ENCODE data around the gene FBN1.

Gene FBN1

GRCh38 chr15:48515500-48515899, 130.0 kb downstream of the FBN1 start:
- Histone ChIP-seq H3K27me3 (ENCODE audit: insufficient read depth, poor library complexity, severe bottlenecking) (no peaks in the 10 kb centered on the region), H3K9me3 (ENCODE audit: severe bottlenecking) (no peaks in the 10 kb centered on the region), H3K4me1 (ENCODE audit: insufficient read depth, poor library complexity, severe bottlenecking) (no peaks in the 10 kb centered on the region), H3K4me3 (ENCODE audit: severe bottlenecking) (no peak overlapping the region), H3K36me3 (ENCODE audit: low read depth) (no peaks in the 10 kb centered on the region; the same call in 1 of the 2 replicates), H3K27ac (ENCODE audit: poor library complexity, severe bottlenecking) (no peak overlapping the region)
- ATAC-seq (ENCODE audit: low read depth) (no peak), DNase-seq (ENCODE audit: low spot score) (no peak)
- TF ChIP-seq CTCF (IDR thresholded peaks at IDR 0.05; ENCODE audit: poor library complexity, severe bottlenecking): no peak

- ATAC-seq (ENCODE audit: low read depth) (no peak), DNase-seq (ENCODE audit: low spot score) (no peak)
- Histone ChIP-seq H3K4me3 (ENCODE audit: severe bottlenecking) (no peak overlapping the region), H3K36me3 (ENCODE audit: low read depth) (peaks cover 4% of the 10 kb centered on the region; the same call in 1 of the 2 replicates), H3K27ac (ENCODE audit: poor library complexity, severe bottlenecking) (no peak overlapping the region), H3K4me1 (ENCODE audit: insufficient read depth, poor library complexity, severe bottlenecking) (no peaks in the 10 kb centered on the region), H3K9me3 (ENCODE audit: severe bottlenecking) (no peaks in the 10 kb centered on the region), H3K27me3 (ENCODE audit: insufficient read depth, poor library complexity, severe bottlenecking) (no peaks in the 10 kb centered on the region)
- TF ChIP-seq CTCF (IDR thresholded peaks at IDR 0.05; ENCODE audit: poor library complexity, severe bottlenecking): no peak
Observed at GRCh38 chr15:48514103-48514816, 131.2 kb downstream of the FBN1 start.

- H3K27me3 ChIP-seq (ENCODE audit: insufficient read depth, poor library complexity, severe bottlenecking): no peaks in the 10 kb centered on the region
- peaks cover 4% of the 10 kb centered on the region; the same call in 1 of the 2 replicates for H3K36me3 ChIP-seq (ENCODE audit: low read depth)
- no peak for TF ChIP-seq CTCF (IDR thresholded peaks at IDR 0.05; ENCODE audit: poor library complexity, severe bottlenecking)
- no peaks in the 10 kb centered on the region for H3K9me3 ChIP-seq (ENCODE audit: severe bottlenecking)
- H3K4me1 ChIP-seq (ENCODE audit: insufficient read depth, poor library complexity, severe bottlenecking): no peaks in the 10 kb centered on the region
- H3K4me3 ChIP-seq (ENCODE audit: severe bottlenecking): no peak overlapping the region
- ATAC-seq (ENCODE audit: low read depth) (no peak), DNase-seq (ENCODE audit: low spot score) (no peak)
- H3K27ac ChIP-seq (ENCODE audit: poor library complexity, severe bottlenecking): no peak overlapping the region
Observed at GRCh38 chr15:48510976-48511375, 134.5 kb downstream of the FBN1 start.

GRCh38 chr15:48507416-48508065, 138.0 kb downstream of the FBN1 start:
- Histone ChIP-seq H3K27ac (ENCODE audit: poor library complexity, severe bottlenecking) (no peak overlapping the region), H3K27me3 (ENCODE audit: insufficient read depth, poor library complexity, severe bottlenecking) (no peaks in the 10 kb centered on the region), H3K4me1 (ENCODE audit: insufficient read depth, poor library complexity, severe bottlenecking) (no peaks in the 10 kb centered on the region), H3K4me3 (ENCODE audit: severe bottlenecking) (no peak overlapping the region), H3K9me3 (ENCODE audit: severe bottlenecking) (no peaks in the 10 kb centered on the region), H3K36me3 (ENCODE audit: low read depth) (peaks cover 5% of the 10 kb centered on the region)
- ATAC-seq (ENCODE audit: low read depth) (peak; percentile 79), DNase-seq (ENCODE audit: low spot score) (no peak)
- TF ChIP-seq CTCF (IDR thresholded peaks at IDR 0.05; ENCODE audit: poor library complexity, severe bottlenecking): peak; percentile 87

GRCh38 chr15:48505067-48505466, 140.4 kb downstream of the FBN1 start:
- Histone ChIP-seq H3K36me3 (ENCODE audit: low read depth) (peaks cover 9% of the 10 kb centered on the region), H3K4me3 (ENCODE audit: severe bottlenecking) (no peak overlapping the region), H3K27me3 (ENCODE audit: insufficient read depth, poor library complexity, severe bottlenecking) (no peaks in the 10 kb centered on the region), H3K27ac (ENCODE audit: poor library complexity, severe bottlenecking) (no peak overlapping the region), H3K4me1 (ENCODE audit: insufficient read depth, poor library complexity, severe bottlenecking) (no peaks in the 10 kb centered on the region), H3K9me3 (ENCODE audit: severe bottlenecking) (no peaks in the 10 kb centered on the region)
- DNase-seq (ENCODE audit: low spot score): no peak
- no peak for TF ChIP-seq CTCF (IDR thresholded peaks at IDR 0.05; ENCODE audit: poor library complexity, severe bottlenecking)
- ATAC-seq (ENCODE audit: low read depth): no peak
